ENCODE measurements around the gene CABLES2. TPM values are rescaled to one million over a fixed set of nuclear protein-coding genes. Genes with fewer than 3 reads are reported as not detected.
"Not testable (repeated sequence)": the region's sequence is repeated elsewhere in the genome, so short reads cannot be mapped to it uniquely, and the experiment has no call there.

Gene CABLES2
- total and polyA plus RNA-seq, 2 donors (not counting 3 experiments of a cell fraction or from before 2014, with no cell fraction given), result 7.8 to 9.9 TPM

- no peak for FAIRE-seq
These were observed 32.5 kb downstream of the CABLES2 start for GRCh38 chr20:62374331-62375152.

GRCh38 chr20:62373631-62374179 lies 33.4 kb downstream of the CABLES2 start:
- H3K27me3 ChIP-seq (ENCODE audit: control insufficient read depth in 2 of 2, insufficient read depth in 2 of 2, low read length in 2 of 2); intact Hi-C loops (cut with micrococcal nuclease); H3K9ac ChIP-seq (replicated peaks; ENCODE audit: extremely low read depth, insufficient read depth, low read length); H3K79me2 ChIP-seq (ENCODE audit: control insufficient read depth, insufficient read depth, low read length); H3K4me1 ChIP-seq (ENCODE audit: control insufficient read depth, extremely low read depth, insufficient read depth, low read length); DNase-seq (ENCODE audit: low read depth, low spot score); H3K4me3 ChIP-seq (replicated peaks in 1 of 3; ENCODE audit: insufficient read depth in 1 of 3, low read depth in 1 of 3, low read length in 3 of 3); H3K27ac ChIP-seq (ENCODE audit: insufficient read depth, low read depth, low read length); H4K20me1 ChIP-seq (replicated peaks; ENCODE audit: control insufficient read depth, extremely low read depth, insufficient read depth, low read length); H3K4me2 ChIP-seq (ENCODE audit: insufficient read depth, low read length); dilution Hi-C loops (cut with MboI; ENCODE audit: extremely low pct_ligation_motif_present, low sequenced_read_pairs); BruUV-seq (replicated peaks); H3K9me3 ChIP-seq (replicated peaks; ENCODE audit: control insufficient read depth, insufficient read depth, low read length); H3K9me1 ChIP-seq (replicated peaks; ENCODE audit: control insufficient read depth, extremely low read depth, insufficient read depth, low read length); H2AFZ ChIP-seq (ENCODE audit: low read depth, low read length); POLR2A ChIA-PET; H3K36me3 ChIP-seq (ENCODE audit: control insufficient read depth in 2 of 2, extremely low read depth in 1 of 2, insufficient read depth in 2 of 2, low read length in 2 of 2); FAIRE-seq: not testable (repeated sequence)
- CTCF ChIA-PET, result interaction anchor here (1.4 to 9.9 kb wide), 3 partner anchors 7 to 12 kb away, joined by 6 to 179 read pairs (median 11); partner anchors contain the start of genes LAMA5 and RPS21

More at GRCh38 chr20:62374331-62375152, 32.5 kb downstream of the CABLES2 start:
- Histone ChIP-seq H3K4me2 (ENCODE audit: insufficient read depth, low read length) (no peak overlapping the region), H3K27me3 (ENCODE audit: control insufficient read depth in 2 of 2, insufficient read depth in 2 of 2, low read length in 2 of 2) (no peaks in the 10 kb centered on the region), H3K4me3 (replicated peaks in 1 of 3; ENCODE audit: insufficient read depth in 1 of 3, low read depth in 1 of 3, low read length in 3 of 3) (no peak overlapping the region), H3K9me1 (replicated peaks; ENCODE audit: control insufficient read depth, extremely low read depth, insufficient read depth, low read length) (no peaks in the 10 kb centered on the region), H3K9ac (replicated peaks; ENCODE audit: extremely low read depth, insufficient read depth, low read length) (no peak overlapping the region), H2AFZ (ENCODE audit: low read depth, low read length) (no peak overlapping the region), H3K36me3 (ENCODE audit: control insufficient read depth in 2 of 2, extremely low read depth in 1 of 2, insufficient read depth in 2 of 2, low read length in 2 of 2) (no peaks in the 10 kb centered on the region), H3K27ac (ENCODE audit: insufficient read depth, low read depth, low read length) (no peak overlapping the region), H3K4me1 (ENCODE audit: control insufficient read depth, extremely low read depth, insufficient read depth, low read length) (no peaks in the 10 kb centered on the region), H3K79me2 (ENCODE audit: control insufficient read depth, insufficient read depth, low read length) (no peaks in the 10 kb centered on the region), H3K9me3 (replicated peaks; ENCODE audit: control insufficient read depth, insufficient read depth, low read length) (no peaks in the 10 kb centered on the region), H4K20me1 (replicated peaks; ENCODE audit: control insufficient read depth, extremely low read depth, insufficient read depth, low read length) (no peaks in the 10 kb centered on the region)
- no TSS peak for BruUV-seq (replicated peaks)
- CTCF ChIA-PET, result interaction anchor here (0.5 to 9.9 kb wide), 19 partner anchors 8 to 364 kb away, joined by 3 to 179 read pairs (median 6); partner anchors contain the start of genes ADRM1, LAMA5 and RPS21
- dilution Hi-C loops (cut with MboI; ENCODE audit: extremely low pct_ligation_motif_present, low sequenced_read_pairs), result no loop called here
- intact Hi-C loops (cut with micrococcal nuclease), result no loop called here
- POLR2A ChIA-PET, result no interaction called here
- TF ChIP-seq JUN (IDR thresholded peaks at IDR 0.05; ENCODE audit: borderline replicate concordance, insufficient read depth, insufficient read length, low read depth) (no peak), GATA2 (IDR thresholded peaks at IDR 0.05; ENCODE audit: insufficient read depth, insufficient read length, low read depth, low read length) (no peak), CTCF (IDR thresholded peaks at IDR 0.05; ENCODE audit: extremely low read depth in 1 of 2, insufficient read depth in 1 of 2, low read depth in 1 of 2, low read length in 2 of 2) (no peak), MYC (IDR thresholded peaks at IDR 0.05; ENCODE audit: low read depth, low read length) (no peak), FOS (IDR thresholded peaks at IDR 0.05; ENCODE audit: borderline replicate concordance, insufficient read depth, low read length) (no peak), EZH2 (IDR thresholded peaks at IDR 0.05; ENCODE audit: borderline replicate concordance, low read depth, low read length, severe bottlenecking) (no peak)
- no peak for DNase-seq (ENCODE audit: low read depth, low spot score)
